ENCODE results near the gene PLCG1.

PLCG1 gene

DNA sequence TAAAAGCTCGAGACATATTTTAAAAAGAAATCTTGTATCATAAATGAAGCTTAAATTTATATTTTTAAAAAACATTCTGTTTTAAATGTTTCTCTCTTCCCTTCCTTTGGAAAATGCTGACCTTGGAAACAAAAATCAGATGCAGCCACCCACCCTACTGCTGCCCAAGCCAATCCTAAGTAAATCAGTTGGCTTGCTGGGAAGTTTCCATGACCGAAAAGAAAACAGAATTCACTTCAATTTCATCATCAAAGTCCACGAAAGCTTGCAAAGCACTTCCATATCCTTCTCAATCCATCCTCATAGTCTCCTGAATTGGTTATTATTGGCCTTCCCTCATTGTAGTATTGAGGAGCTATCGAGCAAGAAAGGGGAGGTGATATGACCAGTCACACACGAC is 80.1 kb downstream of the PLCG1 start:
- Mint-ChIP-seq H3K4me1 (peaks cover 9% of the 10 kb centered on the region), H3K4me3 (no peak overlapping the region), H3K36me3 (no peaks in the 10 kb centered on the region), H3K27ac (no peak overlapping the region), H3K9me3 (no peaks in the 10 kb centered on the region)
- no peak for DNase-seq (ENCODE audit: low spot score in 2 of 2)
- no peak for ATAC-seq

DNA sequence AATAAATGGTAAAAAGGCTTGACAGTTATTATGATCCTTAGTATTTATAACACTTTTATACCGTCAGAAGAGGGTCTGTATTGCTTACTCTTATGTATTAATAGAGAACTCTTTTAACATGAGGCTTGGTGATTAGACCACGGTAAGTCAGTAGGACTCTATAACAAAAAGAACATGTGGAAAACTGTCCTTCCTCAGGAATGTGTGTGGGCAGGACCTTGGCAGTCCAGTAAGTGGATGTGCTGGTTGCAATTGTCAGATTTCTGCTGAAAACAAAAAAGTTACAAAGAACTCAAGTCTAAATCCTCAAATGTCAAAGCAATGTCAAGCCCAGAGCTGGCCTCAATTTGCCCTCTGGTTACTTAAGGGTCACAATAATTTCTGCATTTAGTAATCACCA is 81.1 kb downstream of the PLCG1 start:
- H3K4me3 Mint-ChIP-seq: no peak overlapping the region
- H3K36me3 Mint-ChIP-seq: no peaks in the 10 kb centered on the region
- H3K9me3 Mint-ChIP-seq: no peaks in the 10 kb centered on the region
- DNase-seq (ENCODE audit: low spot score in 2 of 2) (no peak), ATAC-seq (no peak)
- peaks cover under 1% of the 10 kb centered on the region for H3K4me1 Mint-ChIP-seq
- no peak overlapping the region for H3K27ac Mint-ChIP-seq

DNA sequence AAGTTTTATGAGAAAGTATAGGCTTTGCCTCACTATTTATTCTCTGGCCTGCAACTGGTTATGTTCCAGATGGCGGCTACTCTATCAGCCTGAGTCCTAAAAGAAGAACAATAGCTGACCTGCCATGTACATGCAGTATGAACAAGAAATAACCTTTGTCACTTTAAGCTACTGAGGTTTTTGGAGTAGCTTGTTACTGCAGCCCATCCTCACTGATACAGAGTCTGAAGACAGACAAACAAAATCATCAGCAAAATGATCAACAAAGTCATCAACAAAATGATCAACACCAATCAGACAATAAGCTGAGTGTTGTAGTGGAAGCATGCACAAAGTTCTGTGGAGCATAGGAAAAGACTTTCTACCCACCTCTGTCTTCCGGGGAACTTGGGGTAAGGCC is 82.5 kb downstream of the PLCG1 start:
- ATAC-seq (no peak), DNase-seq (ENCODE audit: low spot score in 2 of 2) (no peak)
- H3K4me3 Mint-ChIP-seq: no peak overlapping the region
- H3K27ac Mint-ChIP-seq: no peak overlapping the region
- H3K4me1 Mint-ChIP-seq: no peaks in the 10 kb centered on the region
- no peaks in the 10 kb centered on the region for H3K9me3 Mint-ChIP-seq
- H3K36me3 Mint-ChIP-seq: no peaks in the 10 kb centered on the region

- Mint-ChIP-seq H3K36me3 (no peaks in the 10 kb centered on the region), H3K4me1 (no peaks in the 10 kb centered on the region), H3K9me3 (no peaks in the 10 kb centered on the region), H3K27ac (no peak overlapping the region), H3K4me3 (no peak overlapping the region)
- ATAC-seq (no peak), DNase-seq (ENCODE audit: low spot score in 2 of 2) (no peak)
Observed at GRCh38 chr20:41221614-41222218, 84.4 kb downstream of the PLCG1 start.

- Mint-ChIP-seq H3K27ac (no peak overlapping the region), H3K4me3 (no peak overlapping the region), H3K4me1 (no peaks in the 10 kb centered on the region), H3K36me3 (no peaks in the 10 kb centered on the region), H3K9me3 (no peaks in the 10 kb centered on the region)
- DNase-seq (ENCODE audit: low spot score in 2 of 2): no peak
- ATAC-seq: no peak
Observed at GRCh38 chr20:41222296-41222695, 85.0 kb downstream of the PLCG1 start.

GRCh38 chr20:41222703-41223102 is 85.4 kb downstream of the PLCG1 start:
- Mint-ChIP-seq H3K4me3 (no peak overlapping the region), H3K4me1 (no peaks in the 10 kb centered on the region)

DNA sequence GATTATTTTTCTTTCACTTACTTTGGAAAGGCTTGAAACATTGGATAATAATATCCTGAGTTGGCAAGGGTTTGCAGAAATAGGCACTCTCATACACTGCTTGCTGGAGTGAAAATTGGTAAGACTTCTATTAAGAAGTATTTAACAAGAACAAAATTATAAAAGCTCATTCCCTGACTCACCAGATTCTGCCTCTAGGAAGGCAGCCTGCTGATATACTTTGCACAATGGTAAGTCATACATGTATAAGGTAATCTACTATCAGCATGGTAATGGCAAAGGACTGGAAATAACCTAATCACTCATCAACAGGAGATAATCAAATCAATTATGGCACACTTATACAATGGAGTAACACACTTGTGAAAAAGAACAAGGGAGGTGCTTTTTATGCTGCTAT is 85.8 kb downstream of the PLCG1 start:
- no peak overlapping the region for H3K4me3 Mint-ChIP-seq
- H3K27ac Mint-ChIP-seq: no peak overlapping the region
- no peak for ATAC-seq

More at GRCh38 chr20:41222703-41223102, 85.4 kb downstream of the PLCG1 start:
- no peaks in the 10 kb centered on the region for H3K36me3 Mint-ChIP-seq
- H3K9me3 Mint-ChIP-seq: no peaks in the 10 kb centered on the region
- no peak for ATAC-seq
- no peak for DNase-seq (ENCODE audit: low spot score in 2 of 2)
- H3K27ac Mint-ChIP-seq: no peak overlapping the region

GRCh38 chr20:41224281-41224680 is 86.9 kb downstream of the PLCG1 start:
- H3K36me3 Mint-ChIP-seq: no peaks in the 10 kb centered on the region
- no peak for ATAC-seq
- DNase-seq (ENCODE audit: low spot score in 2 of 2): no peak
- no peaks in the 10 kb centered on the region for H3K9me3 Mint-ChIP-seq
- no peaks in the 10 kb centered on the region for H3K4me1 Mint-ChIP-seq
- no peak overlapping the region for H3K4me3 Mint-ChIP-seq
- H3K27ac Mint-ChIP-seq: no peak overlapping the region

More for the DNA sequence above, 85.8 kb downstream of the PLCG1 start:
- H3K9me3 Mint-ChIP-seq: no peaks in the 10 kb centered on the region
- no peaks in the 10 kb centered on the region for H3K36me3 Mint-ChIP-seq
- DNase-seq (ENCODE audit: low spot score in 2 of 2): no peak
- H3K4me1 Mint-ChIP-seq: no peaks in the 10 kb centered on the region

- Mint-ChIP-seq H3K4me3 (no peak overlapping the region), H3K27ac (no peak overlapping the region), H3K9me3 (no peaks in the 10 kb centered on the region), H3K36me3 (no peaks in the 10 kb centered on the region), H3K4me1 (no peaks in the 10 kb centered on the region)
- ATAC-seq: no peak
- no peak for DNase-seq (ENCODE audit: low spot score in 2 of 2)
Observed at GRCh38 chr20:41225091-41225490, 87.7 kb downstream of the PLCG1 start.

- DNase-seq (ENCODE audit: low spot score in 2 of 2) (no peak), ATAC-seq (no peak)
- Mint-ChIP-seq H3K4me1 (no peaks in the 10 kb centered on the region), H3K4me3 (no peak overlapping the region), H3K27ac (no peak overlapping the region), H3K36me3 (no peaks in the 10 kb centered on the region), H3K9me3 (no peaks in the 10 kb centered on the region)
Observed at GRCh38 chr20:41226426-41226825, 89.1 kb downstream of the PLCG1 start.

Data from stimulated activated effector memory CD8-positive, alpha-beta T cell treated with anti-CD3 and anti-CD28 coated beads, Interleukin-12 subunit alpha, Interleukin-12 subunit beta, amount 100 ng/mL, for 72 hours (primary cell).